ENCODE data around the gene KCNJ1. TPM values are rescaled to one million over a fixed set of nuclear protein-coding genes. Genes with fewer than 3 reads are reported as not detected.

KCNJ1 gene
- total and polyA plus RNA-seq, 2 donors (not counting 3 experiments of a cell fraction or from before 2014, with no cell fraction given) = not detected

GRCh38 chr11:128841461-128842072 lies 25.5 kb downstream of the KCNJ1 start:
- Histone ChIP-seq H2AFZ (ENCODE audit: low read depth, low read length) (no peak overlapping the region), H3K79me2 (ENCODE audit: control insufficient read depth, insufficient read depth, low read length) (no peaks in the 10 kb centered on the region), H3K27ac (ENCODE audit: insufficient read depth, low read depth, low read length) (no peak overlapping the region), H3K4me1 (ENCODE audit: control insufficient read depth, extremely low read depth, insufficient read depth, low read length) (peaks cover 34% of the 10 kb centered on the region), H3K27me3 (ENCODE audit: control insufficient read depth in 2 of 2, insufficient read depth in 2 of 2, low read length in 2 of 2) (no peaks in the 10 kb centered on the region), H3K4me3 (replicated peaks in 1 of 3; ENCODE audit: insufficient read depth in 1 of 3, low read depth in 1 of 3, low read length in 3 of 3) (no peak overlapping the region), H3K9me1 (replicated peaks; ENCODE audit: control insufficient read depth, extremely low read depth, insufficient read depth, low read length) (no peaks in the 10 kb centered on the region), H3K9me3 (replicated peaks; ENCODE audit: control insufficient read depth, insufficient read depth, low read length) (no peaks in the 10 kb centered on the region), H4K20me1 (replicated peaks; ENCODE audit: control insufficient read depth, extremely low read depth, insufficient read depth, low read length) (no peaks in the 10 kb centered on the region), H3K36me3 (ENCODE audit: control insufficient read depth in 2 of 2, extremely low read depth in 1 of 2, insufficient read depth in 2 of 2, low read length in 2 of 2) (no peaks in the 10 kb centered on the region), H3K4me2 (ENCODE audit: insufficient read depth, low read length) (no peak overlapping the region), H3K9ac (replicated peaks; ENCODE audit: extremely low read depth, insufficient read depth, low read length) (no peak overlapping the region)
- dilution Hi-C loops (cut with MboI; ENCODE audit: extremely low pct_ligation_motif_present, low sequenced_read_pairs) (no loop called here), intact Hi-C loops (cut with micrococcal nuclease) (no loop called here)
- DNase-seq (ENCODE audit: low read depth, low spot score) (no peak), FAIRE-seq (no peak)
- BruUV-seq (replicated peaks) = no TSS peak
- POLR2A ChIA-PET = no interaction called here
- TF ChIP-seq POLR2AphosphoS5 (IDR thresholded peaks at IDR 0.05; ENCODE audit: insufficient read depth, low read depth, low read length) = no peak
- no peak for TF ChIP-seq FOS (IDR thresholded peaks at IDR 0.05; ENCODE audit: borderline replicate concordance, insufficient read depth, low read length)
- no peak for TF ChIP-seq GATA2 (IDR thresholded peaks at IDR 0.05; ENCODE audit: insufficient read depth, insufficient read length, low read depth, low read length)
- no peak for TF ChIP-seq EZH2 (IDR thresholded peaks at IDR 0.05; ENCODE audit: borderline replicate concordance, low read depth, low read length, severe bottlenecking)
- no peak for TF ChIP-seq POLR2A (IDR thresholded peaks at IDR 0.05; ENCODE audit: low read depth, low read length)
- TF ChIP-seq MAX (IDR thresholded peaks at IDR 0.05; ENCODE audit: insufficient read depth, insufficient read length) = no peak
- TF ChIP-seq MYC (IDR thresholded peaks at IDR 0.05; ENCODE audit: low read depth, low read length) = no peak
- TF ChIP-seq CTCF (IDR thresholded peaks at IDR 0.05; ENCODE audit: extremely low read depth in 1 of 2, insufficient read depth in 1 of 2, low read depth in 1 of 2, low read length in 2 of 2) = no peak
- TF ChIP-seq JUN (IDR thresholded peaks at IDR 0.05; ENCODE audit: borderline replicate concordance, insufficient read depth, insufficient read length, low read depth) = no peak
- CTCF ChIA-PET = interaction anchor here (1.7 kb wide), 1 partner anchor 11 kb away, joined by 4 read pairs; no protein-coding TSS in a partner anchor
